GM12878 (cell line): ENCODE measurements around the gene TESK1. TPM values are rescaled to one million over a fixed set of nuclear protein-coding genes. Genes with fewer than 3 reads are reported as not detected.

Experiments used
- ATAC-seq: fragments of 200-7000 bp; cut with Tn5 transposase; 3 replicates; pipeline ENCODE4 v1.9.1; 2020; ENCODE audit warnings: mild to moderate bottlenecking, moderate library complexity
- BruUV-seq: library from RNA; stranded (reverse); fragments of 400-500 nt; replicated peaks from 2 replicates; lab custom pipeline; 2021; lab: Mats Ljungman, UMichigan
- CTCF ChIA-PET: fragments of 300-600 bp; sonication (Branson Sonifier 250); formaldehyde crosslinking; extraction: SDS; loops from one replicate; lab custom pipeline; 2021; ENCODE audit warnings: inconsistent platforms; lab: Yijun Ruan, JAX
- POLR2A ChIA-PET: fragments of 350-600 bp; formaldehyde crosslinking; extraction: SDS; loops from one replicate; lab custom pipeline; 2021; ENCODE audit warnings: inconsistent platforms; lab: Charles Lee
- RAD21 ChIA-PET: fragments of 300-600 bp; sonication (Branson Sonifier 250); formaldehyde crosslinking; loops from one replicate; lab custom pipeline; 2023; ENCODE audit warnings: antibody characterized with exemption; ENCODE audit not compliant: unreplicated experiment; lab: Charles Lee
- SMC1A ChIA-PET: fragments of 300-600 bp; sonication (Branson Sonifier 250); formaldehyde crosslinking; loops from one replicate; lab custom pipeline; 2023; ENCODE audit not compliant: unreplicated experiment, uncharacterized antibody; lab: Charles Lee
- DNase-seq: peaks from one replicate; pipeline ENCODE4 v3.0.0-alpha.2; 2011; ENCODE audit warnings: low read depth, low spot score
- FAIRE-seq: peaks from 3 replicates; lab custom pipeline; 2011; peaks lifted over from hg19 to GRCh38; lab: Jason Lieb, UNC
- H2AFZ ChIP-seq: 2 replicates; pipeline ENCODE4 v1.6.0; 2011; ENCODE audit warnings: low read depth, low read length, control low read depth; ENCODE audit not compliant: control insufficient read depth
- H3K27ac ChIP-seq: 2 replicates; pipeline ENCODE4 v1.5.1; 2011; ENCODE audit warnings: control low read depth; ENCODE audit not compliant: control insufficient read depth, insufficient read depth
- H3K27me3 ChIP-seq, 2 experiments: replicated peaks in 1 of 2; 2 replicates each; pipeline versions ENCODE4 v1.6.0 to v1.6.1; 2011; ENCODE audit warnings: low read length in 1 of 2; ENCODE audit not compliant: control insufficient read depth in 2 of 2, insufficient read depth in 2 of 2
- H3K36me3 ChIP-seq, 2 experiments: 2 replicates each; pipeline ENCODE4 v1.5.1; 2011; ENCODE audit warnings: low read length in 1 of 2; ENCODE audit not compliant: control insufficient read depth in 2 of 2, insufficient read depth in 2 of 2
- H3K4me1 ChIP-seq: 2 replicates; pipeline ENCODE4 v1.6.1; 2011; ENCODE audit warnings: mild to moderate bottlenecking, low read length, moderate library complexity, mixed read lengths; ENCODE audit not compliant: control insufficient read depth, insufficient read depth
- H3K4me2 ChIP-seq: 2 replicates; pipeline ENCODE4 v1.6.0; 2011; ENCODE audit warnings: control low read depth; ENCODE audit not compliant: control insufficient read depth, insufficient read depth
- H3K4me3 ChIP-seq: fragments of 200-600 bp; sonication (generic); 2 replicates; pipeline ENCODE4 v1.5.1; 2016
- H3K79me2 ChIP-seq: 2 replicates; pipeline ENCODE4 v1.6.0; 2011; ENCODE audit warnings: low read length; ENCODE audit not compliant: control insufficient read depth, insufficient read depth
- H3K9ac ChIP-seq: 2 replicates; pipeline ENCODE4 v1.8.0; 2011; ENCODE audit warnings: low read length, control low read depth, mixed read lengths; ENCODE audit not compliant: control insufficient read depth, insufficient read depth
- H3K9me3 ChIP-seq: replicated peaks from 3 replicates; pipeline ENCODE4 v1.5.1; 2011; ENCODE audit warnings: mild to moderate bottlenecking, low read length; ENCODE audit not compliant: control insufficient read depth, insufficient read depth
- H4K20me1 ChIP-seq: 2 replicates; pipeline ENCODE4 v1.6.0; 2011; ENCODE audit not compliant: control insufficient read depth, insufficient read depth
- BRCA1 ChIP-seq: IDR thresholded peaks from 2 replicates; pipeline ENCODE4 v1.6.1; 2011; ENCODE audit warnings: low read depth, low read length, improper control_type of control experiment
- CBFB ChIP-seq: IDR thresholded peaks from 2 replicates; pipeline ENCODE4 v1.6.1; 2016; ENCODE audit warnings: antibody characterized with exemption, low read depth
- EGR1 ChIP-seq, 2 experiments: IDR thresholded peaks; 1 replicate in 1 of 2; 2 replicates in 1 of 2; pipeline ENCODE4 v1.6.1; 2011 to 2012; ENCODE audit warnings: low read depth in 2 of 2, low read length in 2 of 2, borderline replicate concordance in 1 of 2, mild to moderate bottlenecking in 1 of 2, moderate library complexity in 1 of 2
- EP300 ChIP-seq, 2 experiments: fragments of 150-350 bp in 1 of 2; IDR thresholded peaks; 2 replicates each; pipeline ENCODE4 v1.6.1; 2011 to 2012; ENCODE audit warnings: low read depth in 2 of 2, low read length in 2 of 2, borderline replicate concordance in 1 of 2, improper control_type of control experiment in 1 of 2, inconsistent platforms in 1 of 2; ENCODE audit not compliant: control insufficient read depth in 1 of 2
- KLF5 ChIP-seq: fragments of 450-650 bp; IDR thresholded peaks from 2 replicates; pipeline ENCODE4 v1.6.1; 2014; ENCODE audit warnings: mild to moderate bottlenecking; ENCODE audit not compliant: partially characterized antibody
- NR2F1 ChIP-seq: fragments of 450-650 bp; conservative IDR thresholded peaks from 2 replicates; pipeline ENCODE4 v1.6.1; 2017; ENCODE audit warnings: mild to moderate bottlenecking
- NRF1 ChIP-seq: conservative IDR thresholded peaks from 2 replicates; pipeline ENCODE4 v1.6.1; 2011; ENCODE audit warnings: mild to moderate bottlenecking, low read depth, low read length, improper control_type of control experiment
- PAX5 ChIP-seq: IDR thresholded peaks from 2 replicates; pipeline ENCODE4 v1.6.1; 2011; ENCODE audit warnings: low read depth, low read length, borderline replicate concordance
- PKNOX1 ChIP-seq: fragments of 450-650 bp; IDR thresholded peaks from 2 replicates; pipeline ENCODE4 v1.6.1; 2016; ENCODE audit warnings: mild to moderate bottlenecking
- RB1 ChIP-seq: fragments of 450-650 bp; formaldehyde crosslinking; IDR thresholded peaks from 2 replicates; pipeline ENCODE4 v1.6.1; 2017; ENCODE audit warnings: mild to moderate bottlenecking, borderline replicate concordance
- SMC3 ChIP-seq: IDR thresholded peaks from 2 replicates; pipeline ENCODE4 v1.6.1; 2011; ENCODE audit warnings: low read length, improper control_type of control experiment, borderline replicate concordance
- SUZ12 ChIP-seq: fragments of 200-600 bp; sonication (generic); IDR thresholded peaks from one replicate; pipeline ENCODE4 v1.6.1; 2018; ENCODE audit warnings: antibody characterized with exemption, mild to moderate bottlenecking; ENCODE audit not compliant: unreplicated experiment
- ZBTB4 ChIP-seq: fragments of 450-650 bp; formaldehyde crosslinking; IDR thresholded peaks from 2 replicates; pipeline ENCODE4 v1.4.0; 2022; ENCODE audit warnings: mild to moderate bottlenecking, moderate library complexity
- ZNF217 ChIP-seq: fragments of 450-650 bp; IDR thresholded peaks from 2 replicates; pipeline ENCODE4 v1.6.1; 2017; ENCODE audit warnings: antibody characterized with exemption, mild to moderate bottlenecking
- ZNF592 ChIP-seq: fragments of 450-650 bp; IDR thresholded peaks from 2 replicates; pipeline ENCODE4 v1.6.1; 2017; ENCODE audit warnings: mild to moderate bottlenecking, moderate library complexity
- ZSCAN29 ChIP-seq: fragments of 450-650 bp; IDR thresholded peaks from 2 replicates; pipeline ENCODE4 v1.6.1; 2017; ENCODE audit warnings: mild to moderate bottlenecking, moderate library complexity
- in situ Hi-C: fragments of 300-500 bp; cut with MboI; formaldehyde crosslinking; loops from 9 replicates; pipeline ENCODE4 v1.14.3; 2018; ENCODE audit warnings: mixed read lengths
- intact Hi-C: fragments of 100-400 bp; cut with micrococcal nuclease; formaldehyde crosslinking; loops from one replicate; pipeline ENCODE4 v1.14.2; 2022; ENCODE audit not compliant: unreplicated experiment
- polyA plus RNA-seq, 11 experiments: library from polyadenylated mRNA; depleted of rRNA in 4 of 11; unstranded in 6 of 11; stranded (reverse) in 5 of 11; fragments of >200 nt; fragmentation: Nextera tagmentation in 4 of 11; fragmentation: Illumina TruSeq in 1 of 11; extraction: Ambion mirVana in 4 of 11; extraction: Trizol in 1 of 11; gene quantifications; 1 replicate in 1 of 11; 2 replicates in 10 of 11; pipeline versions ENCODE4 v1.2.1 to v1.2.3, GENCODE V29; 2011 to 2016; ENCODE audit warnings: inconsistent platforms in 2 of 11, missing spikeins in 2 of 11, low read depth in 1 of 11
- total RNA-seq, 4 experiments: library from RNA; depleted of rRNA in 3 of 4; stranded (reverse); fragments of >200 nt in 3 of 4; fragmentation: Illumina TruSeq in 1 of 4; extraction: Trizol in 1 of 4; gene quantifications; 2 replicates each; pipeline versions ENCODE4 v1.2.1 to v1.2.3, GENCODE V29; 2013 to 2021

Gene TESK1
- total and polyA plus RNA-seq, 10 of the 15 experiments (the other 5 are each of a cell fraction or from before 2014, with no cell fraction given) = 0.16 to 19.5 (median 7.9) TPM; not detected in 1

GRCh38 chr9:35635730-35636129 lies 30.7 kb downstream of the TESK1 start:
- Histone ChIP-seq H4K20me1 (no peaks in the 10 kb centered on the region), H3K36me3 (no peaks in the 10 kb centered on the region), H3K9ac (no peak overlapping the region), H3K4me3 (peak overlapping the region; percentile 2; the same call in 1 of the 2 replicates), H3K4me1 (peaks cover 25% of the 10 kb centered on the region), H3K9me3 (no peaks in the 10 kb centered on the region), H2AFZ (no peak overlapping the region), H3K27ac (peak overlapping the region; percentile 40; the same call in 1 of the 2 replicates), H3K4me2 (peak overlapping the region; percentile 28; the same call in 1 of the 2 replicates), H3K79me2 (no peaks in the 10 kb centered on the region), H3K27me3 (no peaks in the 10 kb centered on the region)
- DNase-seq = no peak
- POLR2A ChIA-PET = interaction anchor here (0.9 to 2.4 kb wide), 4 partner anchors 11 to 31 kb away, joined by 3 to 12 read pairs (median 5); partner anchors contain the start of gene TESK1
- no peak for FAIRE-seq
- no peak for ATAC-seq
- no TSS peak for BruUV-seq
- CTCF ChIA-PET = interaction anchor here (0.6 to 3.3 kb wide), 10 partner anchors 10 to 94 kb away, joined by 3 to 31 read pairs (median 4); partner anchors contain the start of gene ARHGEF39
- intact Hi-C loops = no loop called here
- RAD21 ChIA-PET = interaction anchor here (0.8 to 3.1 kb wide), 6 partner anchors 10 to 92 kb away, joined by 3 to 16 read pairs (median 5); no protein-coding TSS in a partner anchor
- SMC1A ChIA-PET = interaction anchor here (0.5 to 4.5 kb wide), 5 partner anchors 10 to 22 kb away, joined by 3 to 32 read pairs (median 4); partner anchors contain the start of gene SIT1
- no peak for TF ChIP-seq CBFB
- no peak for TF ChIP-seq EGR1 (IDR thresholded peaks at IDR 0.05; ENCODE audit: borderline replicate concordance in 1 of 2, low read depth in 2 of 2, low read length in 2 of 2)
- TF ChIP-seq EP300 (IDR thresholded peaks at IDR 0.05; ENCODE audit: borderline replicate concordance in 1 of 2, control insufficient read depth in 1 of 2, low read depth in 2 of 2, low read length in 2 of 2) = no peak
- no peak for TF ChIP-seq KLF5
- TF ChIP-seq PKNOX1 = no peak
- TF ChIP-seq PAX5 = no peak
- TF ChIP-seq SMC3 = no peak
- TF ChIP-seq ZNF217 = no peak
- TF ChIP-seq NR2F1 = no peak
- TF ChIP-seq SUZ12 = no peak
- no peak for TF ChIP-seq ZNF592
- no peak for TF ChIP-seq RB1
- no peak for TF ChIP-seq ZSCAN29
- no peak for TF ChIP-seq NRF1
- TF ChIP-seq BRCA1 = no peak
- TF ChIP-seq ZBTB4 (CRISPR knock-in tag) = no peak
- in situ Hi-C loops = no loop called here
